ENCODE measurements around the gene ZNF165. TPM values are rescaled to one million over a fixed set of nuclear protein-coding genes. Genes with fewer than 3 reads are reported as not detected.

ZNF165 gene
- total RNA-seq = 0.46 and 0.57 TPM in 2 replicates

DNA sequence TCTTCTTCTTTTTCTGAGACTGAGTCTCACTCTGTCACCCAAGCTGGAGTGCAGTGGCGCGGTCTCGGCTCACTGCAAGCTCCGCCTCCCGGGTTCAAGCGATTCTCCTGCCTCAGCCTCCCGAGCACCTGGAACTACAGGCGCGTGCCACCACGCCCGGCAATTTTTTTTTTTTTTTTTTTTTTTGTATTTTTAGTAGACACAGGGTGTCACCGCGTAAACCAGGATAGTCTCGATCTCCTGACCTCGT lies at the start of gene ZNF165:
TSS of gene ZNF165 (plus strand) at position 188 of the 250 bp plus-strand sequence. CDS start 4,913 bp downstream, outside the sequence.

GRCh38 chr6:28124350-28124970 lies 44.1 kb downstream of the ZNF165 start, which contains the start of gene ZSCAN16:
Gene ZSCAN16, plus strand, starts transcription at chr6:28124609. Its CDS starts 835 bp downstream, at chr6:28125444.

Other genes starting within 250 kb of the ZNF165 start
- not detected in 2 replicates for gene OR2B2, start 168.2 kb upstream of the ZNF165 start, total RNA-seq
- gene OR2B6, start 123.3 kb upstream of the ZNF165 start, total RNA-seq = not detected in 2 replicates
- gene ZSCAN16, start 44.0 kb downstream of the ZNF165 start, total RNA-seq = 1.8 and 2.8 TPM in 2 replicates
- 11.9 and 14.5 TPM in 2 replicates for gene ZKSCAN8, start 61.3 kb downstream of the ZNF165 start, total RNA-seq
- gene ZSCAN9, start 144.7 kb downstream of the ZNF165 start, total RNA-seq = 7.3 and 8.8 TPM in 2 replicates
- 5.3 and 5.6 TPM in 2 replicates for gene ZKSCAN4, start 171.7 kb downstream of the ZNF165 start, total RNA-seq
- 1.8 and 2.0 TPM in 2 replicates for gene NKAPL, start 178.7 kb downstream of the ZNF165 start, total RNA-seq
- gene ZSCAN26, start 186.6 kb downstream of the ZNF165 start, total RNA-seq = 9.1 and 12.3 TPM in 2 replicates
- gene PGBD1, start 201.0 kb downstream of the ZNF165 start, total RNA-seq = 2.7 and 3.3 TPM in 2 replicates

Measured in smooth muscle cell of bladder (primary cell).